T47D (cell line): ENCODE results near the gene TRAPPC12.
"Not testable (repeated sequence)": the region's sequence is repeated elsewhere in the genome, so short reads cannot be mapped to it uniquely, and the experiment has no call there.

ENCODE experiments used
- DNase-seq, 2 experiments: peaks; one replicate each; pipeline versions ENCODE4 v3.0.0 to v3.0.0-alpha.2; 2011 to 2012; ENCODE audit warnings: low read depth in 1 of 2, low spot score in 1 of 2
- JUND ChIP-seq: IDR thresholded peaks from 2 replicates; pipeline ENCODE4 v1.6.1; 2012; ENCODE audit warnings: low read depth
- in situ Hi-C: cut with HindIII; loops from 2 replicates; pipeline ENCODE4 v1.10.0; 2016; ENCODE audit warnings: low sequenced_read_pairs, low pct_unique_long_range_greater_than_20kb

The TRAPPC12 gene

DNA sequence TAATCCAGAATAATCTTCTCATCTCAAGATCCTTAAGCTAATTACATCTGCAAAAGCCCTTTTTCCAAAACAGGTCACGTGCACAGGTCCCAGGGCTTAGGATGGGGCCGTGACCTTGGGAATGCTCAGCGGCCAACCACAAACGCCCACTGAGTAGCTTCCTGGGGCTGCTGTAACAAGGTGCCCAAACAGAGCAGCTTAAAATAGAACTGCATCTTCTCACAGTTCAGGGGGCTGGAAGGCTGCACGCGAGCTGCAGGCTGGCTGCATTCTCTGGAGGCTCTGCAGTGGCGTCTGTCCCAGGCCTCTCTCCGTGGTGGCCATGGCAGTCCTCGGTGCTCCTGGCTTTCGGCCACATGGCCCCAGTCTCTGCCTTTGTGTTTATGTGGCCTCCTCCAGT, 107.9 kb downstream of the TRAPPC12 start:
- TF ChIP-seq JUND = no peak
- no peak for DNase-seq
- in situ Hi-C loops = no loop called here

DNA sequence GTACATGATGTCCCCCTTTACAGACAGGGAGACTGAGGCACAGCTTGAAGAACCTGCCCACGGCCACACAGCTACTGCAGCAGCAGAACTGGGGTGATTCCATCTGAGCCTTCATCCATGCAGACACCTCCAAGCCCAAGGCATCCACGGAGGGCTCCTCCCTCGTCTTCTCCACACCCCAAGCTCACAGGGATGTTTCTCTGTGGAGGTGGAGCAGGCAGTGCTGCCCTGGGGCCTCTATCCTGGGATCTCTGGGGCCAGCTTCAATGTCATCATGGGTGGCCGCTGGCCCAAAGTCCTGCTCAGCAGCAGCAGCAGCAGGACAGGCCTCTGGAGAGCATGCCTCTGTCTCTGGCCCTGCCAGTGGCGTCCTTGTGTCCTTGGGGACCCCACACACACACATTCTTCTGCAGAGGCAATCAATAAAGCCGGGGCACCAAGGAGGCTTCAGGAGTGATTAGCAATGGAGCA, 108.6 kb downstream of the TRAPPC12 start:
- no peak for DNase-seq
- no peak for TF ChIP-seq JUND
- in situ Hi-C loops = no loop called here

DNA sequence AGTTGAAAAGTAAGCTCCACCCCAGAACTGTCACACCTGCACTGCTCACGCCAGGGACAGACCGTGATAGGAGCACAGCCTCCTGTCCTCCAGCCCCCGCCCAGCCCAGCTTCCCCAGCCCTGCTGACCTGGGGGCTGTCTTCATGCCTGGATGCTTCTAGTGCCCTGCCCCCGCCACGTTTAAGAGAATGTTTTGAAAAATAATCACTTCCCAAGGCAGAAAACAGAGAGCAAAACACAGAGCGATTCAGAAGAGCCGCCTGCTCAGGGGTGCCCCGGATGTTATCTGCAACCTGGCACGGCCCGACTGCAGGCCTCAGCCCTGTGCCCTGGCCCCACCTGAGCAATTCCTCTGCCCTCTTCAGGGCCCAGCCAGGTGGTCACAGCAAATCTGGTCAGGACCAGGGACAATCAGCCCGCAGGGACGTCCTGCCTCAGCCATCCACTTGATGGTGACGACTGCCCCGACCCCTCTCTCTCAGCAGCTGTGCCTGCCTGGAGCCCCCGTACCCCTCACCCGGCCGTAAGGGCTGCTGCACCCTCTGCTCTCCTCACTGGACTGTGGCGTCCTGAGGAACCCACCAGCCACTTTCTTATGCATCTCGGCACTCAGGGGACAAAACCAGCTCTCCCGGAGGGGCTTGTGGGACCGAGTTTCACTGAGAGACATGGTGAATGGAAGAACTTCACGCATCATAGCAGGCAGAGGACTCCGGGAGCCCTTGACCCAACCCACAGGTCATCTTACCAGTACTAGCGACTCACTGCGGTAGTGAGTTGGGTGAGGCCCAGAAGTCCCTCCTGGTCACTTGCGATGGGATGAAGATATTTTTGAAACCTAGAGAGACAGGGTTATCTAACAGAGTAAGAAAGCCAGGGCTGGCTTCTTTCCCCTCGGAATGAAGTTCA, 109.6 kb downstream of the TRAPPC12 start:
- no peak for DNase-seq
- no peak for TF ChIP-seq JUND
- in situ Hi-C loops = no loop called here

DNA sequence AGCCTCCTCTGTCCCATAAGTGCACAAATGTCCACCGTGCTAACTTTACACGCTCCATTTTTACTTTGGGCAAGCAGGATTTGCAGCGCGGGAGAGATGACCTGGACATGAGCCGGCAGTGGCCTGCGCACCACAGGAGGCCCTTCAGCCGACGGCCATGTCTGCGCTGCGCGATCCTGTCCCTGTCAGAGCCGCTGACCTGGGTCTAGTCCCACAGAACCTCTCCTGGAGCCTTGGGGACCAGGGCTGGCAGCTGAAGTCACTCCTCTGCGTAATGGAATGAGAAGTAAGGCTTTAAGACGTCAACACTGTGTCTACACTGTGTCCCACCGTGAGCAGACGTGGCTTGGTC, 110.2 kb downstream of the TRAPPC12 start:
- in situ Hi-C loops = no loop called here
- no peak for TF ChIP-seq JUND
- no peak for DNase-seq

DNA sequence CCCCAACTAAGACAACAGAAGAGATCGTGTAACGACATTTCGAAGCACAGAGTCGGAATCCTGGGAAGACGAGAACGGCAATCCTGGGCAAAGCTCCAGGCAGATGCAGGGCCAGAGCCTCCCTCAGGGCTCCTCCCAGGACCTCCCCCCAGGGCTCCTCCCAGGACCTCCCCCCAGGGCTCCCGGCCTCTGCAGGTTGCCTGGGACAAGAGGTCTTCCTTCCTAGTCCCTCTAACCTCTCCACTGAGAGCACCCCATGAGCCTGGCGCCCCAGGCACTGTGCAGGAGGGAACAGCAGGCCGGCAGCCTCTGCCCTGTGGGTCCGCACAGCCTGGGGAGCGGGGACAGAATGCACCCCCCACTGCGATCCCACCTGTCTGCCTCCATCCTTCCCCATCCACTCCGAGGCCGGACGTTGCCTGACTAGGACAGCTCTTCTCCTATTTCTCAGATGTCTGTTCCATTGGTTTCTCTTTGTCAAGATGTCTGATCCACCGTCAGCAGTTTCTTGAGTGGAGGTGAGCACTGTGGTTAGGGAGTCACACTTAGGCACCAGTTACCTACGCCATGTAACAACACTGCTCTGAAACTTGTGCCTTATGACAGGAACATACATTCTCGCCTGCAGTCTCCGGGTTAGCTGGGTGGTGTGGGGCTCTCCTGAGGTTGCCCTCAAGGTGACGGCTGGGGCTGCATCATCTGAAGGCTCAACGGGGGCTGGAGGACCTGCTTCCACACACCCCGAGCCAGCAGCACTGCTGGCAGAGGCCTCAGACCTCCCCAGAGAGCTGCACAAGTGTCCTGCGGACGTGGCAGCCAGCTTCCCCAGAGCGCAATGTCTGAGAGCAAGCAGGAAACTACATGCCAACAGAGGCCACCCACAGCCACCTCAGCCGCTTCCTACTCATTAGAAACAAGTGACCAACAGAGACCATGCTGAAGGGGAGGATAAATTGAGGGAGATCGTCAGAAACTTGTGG, 111.0 kb downstream of the TRAPPC12 start:
- in situ Hi-C loops = no loop called here
- no peak for DNase-seq
- TF ChIP-seq JUND = no peak

DNA sequence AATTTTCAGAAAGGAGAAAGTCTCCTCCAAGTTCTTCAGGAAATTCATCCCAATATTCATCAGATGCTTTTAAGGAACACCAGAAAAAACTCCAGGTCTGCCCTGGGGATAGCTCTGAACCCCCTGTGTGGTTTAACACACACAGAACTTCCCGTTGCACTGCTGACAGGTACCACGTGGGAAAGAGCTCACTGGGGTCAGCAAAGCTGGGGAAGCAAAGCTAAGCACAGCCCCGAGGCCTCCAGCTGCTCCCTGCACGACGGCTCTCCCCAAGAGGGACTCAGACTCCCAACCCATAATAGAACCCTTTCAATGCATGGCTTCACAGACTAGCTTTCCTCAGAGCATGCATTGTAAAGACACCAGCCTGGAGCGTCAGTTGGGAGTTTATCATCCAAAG, 111.8 kb downstream of the TRAPPC12 start:
- in situ Hi-C loops = no loop called here
- TF ChIP-seq JUND = no peak
- no peak for DNase-seq

DNA sequence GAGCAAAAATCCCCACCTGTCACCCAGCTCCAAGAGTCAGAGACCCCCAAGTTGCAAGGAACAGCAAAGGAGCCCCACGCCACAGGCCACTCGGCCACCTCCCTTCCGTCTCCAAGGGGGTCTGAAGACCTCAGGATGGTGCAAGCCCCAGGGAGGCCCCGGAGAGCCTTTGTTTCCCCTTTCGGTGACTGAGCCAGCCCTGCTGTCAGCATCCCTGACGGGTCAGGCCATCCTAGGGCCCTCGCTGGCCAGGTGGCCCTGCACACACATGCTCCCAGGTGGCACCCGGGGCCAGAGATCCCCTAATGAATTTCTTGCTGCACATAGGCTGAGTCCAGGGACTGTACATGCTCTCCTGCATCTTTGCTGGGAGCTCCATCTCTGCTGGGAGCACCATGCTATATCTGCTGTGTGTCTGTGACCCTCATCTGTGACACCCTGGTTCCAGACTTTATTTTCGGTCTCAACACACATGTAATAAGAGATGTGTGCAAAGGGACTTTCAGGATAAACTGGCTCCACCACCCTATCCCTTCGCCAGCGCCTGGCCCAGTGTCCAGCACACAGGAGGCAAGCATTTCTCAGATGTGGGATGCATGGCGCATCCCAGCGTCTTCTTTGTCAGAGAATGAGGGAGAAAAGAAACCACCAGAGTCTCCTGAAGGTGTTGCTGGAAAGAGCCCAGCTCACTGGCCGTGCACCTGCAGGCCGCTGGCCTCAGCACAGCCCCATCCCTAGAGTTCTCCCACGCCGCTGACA, 112.4 kb downstream of the TRAPPC12 start:
- no peak for TF ChIP-seq JUND

DNA sequence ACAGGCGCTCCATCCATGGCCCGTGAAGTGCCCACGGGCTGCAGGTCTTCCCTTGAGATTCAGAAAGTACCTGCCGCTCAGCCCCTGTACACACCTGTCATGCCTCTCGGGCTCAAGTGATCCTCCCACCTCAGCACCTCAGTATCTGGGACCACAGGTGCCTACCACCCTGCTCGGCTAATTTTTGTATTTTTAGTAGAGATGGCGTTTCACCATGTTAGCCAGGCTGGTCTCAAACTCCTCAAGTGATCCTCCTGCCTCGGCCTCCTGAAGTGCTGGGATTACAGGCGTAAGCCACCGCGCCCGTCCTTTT, 112.9 kb downstream of the TRAPPC12 start:
- DNase-seq, in situ Hi-C loops: not testable (repeated sequence)

More for the DNA sequence above, 112.4 kb downstream of the TRAPPC12 start:
- in situ Hi-C loops = no loop called here
- no peak for DNase-seq

DNA sequence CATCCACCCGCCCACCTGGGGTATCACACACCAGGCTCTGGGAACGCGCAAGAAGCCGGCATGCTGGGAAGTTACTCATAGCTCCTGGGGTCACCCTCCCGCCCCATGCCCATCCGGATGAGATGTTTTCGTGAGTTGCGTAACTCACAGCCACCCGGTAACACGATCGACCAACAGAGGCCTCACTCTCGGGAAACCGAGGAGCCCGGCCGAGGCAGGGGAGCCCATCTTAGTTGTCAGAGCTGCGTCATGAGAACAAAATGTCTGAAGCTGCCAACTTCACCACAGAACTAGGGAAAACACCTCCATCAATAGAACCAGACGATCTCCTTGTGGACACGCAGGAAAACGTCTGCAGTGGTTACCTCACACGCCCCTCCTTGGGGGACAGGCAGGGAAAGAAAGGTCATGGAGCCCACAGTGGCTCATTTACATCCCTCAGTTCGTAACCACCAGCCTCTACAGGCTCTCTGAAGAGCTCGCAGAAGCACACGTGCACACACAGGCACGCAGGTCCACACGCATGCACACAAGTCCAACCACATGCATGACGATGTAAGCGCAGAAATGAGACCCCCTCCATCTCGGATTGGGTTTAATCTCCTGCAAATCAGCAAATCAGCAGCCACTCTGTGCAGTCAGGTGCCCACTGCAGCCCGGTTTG, 113.6 kb downstream of the TRAPPC12 start:
- in situ Hi-C loops = no loop called here
- no peak for TF ChIP-seq JUND
- DNase-seq = no peak

DNA sequence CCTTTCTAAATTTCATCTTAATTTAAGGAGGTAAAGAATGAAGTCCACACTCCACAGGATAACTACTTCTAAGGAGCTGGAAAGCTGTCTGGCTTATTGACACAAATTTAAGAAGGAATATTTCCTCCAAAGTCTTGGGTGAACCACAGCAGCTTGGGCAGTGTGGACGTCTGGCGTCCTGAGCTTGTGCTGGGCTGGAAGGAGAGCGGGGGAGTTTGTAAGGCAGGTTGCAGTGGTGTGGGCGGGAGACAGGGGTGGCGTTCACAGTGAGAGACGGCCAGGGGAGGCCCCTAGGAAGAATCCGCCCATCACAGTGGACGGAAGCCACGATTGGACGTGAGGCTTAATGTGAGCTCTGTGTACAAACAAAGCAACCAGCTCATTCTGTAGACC, 114.1 kb downstream of the TRAPPC12 start:
- peak in 1 of 2 experiments; percentile 18 for DNase-seq

DNA sequence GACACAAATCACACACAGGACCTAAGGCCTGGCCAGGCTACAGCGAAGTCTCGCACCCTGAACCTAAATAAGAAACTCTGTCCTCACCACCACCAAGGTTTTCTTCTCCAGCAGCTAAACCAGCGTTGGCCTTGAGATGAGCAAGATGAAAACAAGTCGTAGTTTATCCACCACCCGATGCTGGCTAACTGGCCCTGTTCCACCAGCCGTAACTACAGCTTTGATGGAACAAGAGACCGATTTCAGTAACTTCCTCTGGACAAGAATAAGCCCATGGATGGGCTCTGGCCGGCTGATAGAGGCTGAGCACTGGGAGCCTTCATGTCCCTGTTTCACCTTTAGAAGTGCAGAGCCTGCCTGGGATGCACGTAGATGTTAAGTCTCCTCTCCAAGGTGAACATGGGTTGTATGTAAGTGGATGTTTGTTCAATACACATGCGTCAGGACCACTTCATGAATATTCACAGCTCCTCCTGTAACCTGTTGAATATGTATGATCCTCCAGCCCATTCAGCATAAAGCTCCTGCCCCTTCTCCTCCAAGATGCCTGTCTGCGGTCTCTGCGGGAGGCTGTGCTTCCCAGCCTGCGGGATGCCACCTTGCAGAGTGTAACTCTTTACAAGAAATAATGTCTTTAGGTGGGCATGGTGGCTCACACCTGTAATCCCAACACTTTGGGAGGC, 115.6 kb downstream of the TRAPPC12 start:
- in situ Hi-C loops = no loop called here
- DNase-seq = no peak
- TF ChIP-seq JUND = no peak

More for the DNA sequence above, 114.1 kb downstream of the TRAPPC12 start:
- in situ Hi-C loops = no loop called here
- TF ChIP-seq JUND = no peak

DNA sequence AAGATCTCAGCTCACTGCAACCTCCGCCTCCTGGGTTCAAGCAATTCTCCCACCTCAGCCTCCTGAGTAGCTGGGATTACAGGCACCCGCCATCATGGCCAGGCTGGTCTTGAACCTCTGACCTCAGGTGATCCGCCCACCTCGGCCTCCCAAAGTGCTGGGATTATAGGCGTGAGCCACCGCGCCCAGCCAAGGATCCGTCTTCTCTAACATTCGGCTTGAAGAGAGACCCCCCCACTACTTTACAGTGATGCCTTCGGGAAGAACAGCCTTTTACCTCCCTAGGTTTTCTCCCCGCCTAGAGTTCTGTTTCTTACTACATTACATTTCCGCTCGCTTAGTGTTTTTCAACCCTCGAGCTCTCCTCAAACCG, 117.2 kb downstream of the TRAPPC12 start:
- DNase-seq, in situ Hi-C loops: not testable (repeated sequence)
